Bronchial epithelial cell (primary cell): ENCODE results near the gene ZNF275. TPM values are rescaled to one million over a fixed set of nuclear protein-coding genes. Genes with fewer than 3 reads are reported as not detected.
"Not testable (repeated sequence)": the region's sequence is repeated elsewhere in the genome, so short reads cannot be mapped to it uniquely, and the experiment has no call there.

Experiments
- DNase-seq: peaks from one replicate; pipeline ENCODE4 v3.0.0-alpha.2; 2010; ENCODE audit warnings: low read depth
- FAIRE-seq: peaks from 2 replicates; lab custom pipeline; 2011; peaks lifted over from hg19 to GRCh38; lab: Jason Lieb, UNC
- H3K27me3 ChIP-seq: 2 replicates; pipeline ENCODE4 v1.5.1; 2011; ENCODE audit warnings: low read length; ENCODE audit not compliant: control insufficient read depth, insufficient read depth
- H3K36me3 ChIP-seq: 2 replicates; pipeline ENCODE4 v1.5.1; 2011; ENCODE audit warnings: low read length; ENCODE audit not compliant: control insufficient read depth, insufficient read depth
- H3K4me3 ChIP-seq: 2 replicates; pipeline ENCODE4 v1.5.1; 2011; ENCODE audit warnings: mild to moderate bottlenecking, low read depth, low read length, control low read depth
- total RNA-seq: library from RNA; depleted of rRNA; stranded (reverse); fragments of >200 nt; gene quantifications from 2 replicates; pipeline ENCODE4 v1.2.1, GENCODE V29; 2014
- TF ChIP-seq, protein P1 (sequence below): IDR thresholded peaks from 2 replicates; pipeline ENCODE4 v1.5.1; 2011; ENCODE audit warnings: mild to moderate bottlenecking, moderate library complexity, low read length, control low read depth, inconsistent platforms; ENCODE audit not compliant: insufficient read depth, severe bottlenecking

Gene ZNF275
- total RNA-seq, 1 donor from 2014 or later: 3.9 TPM

DNA sequence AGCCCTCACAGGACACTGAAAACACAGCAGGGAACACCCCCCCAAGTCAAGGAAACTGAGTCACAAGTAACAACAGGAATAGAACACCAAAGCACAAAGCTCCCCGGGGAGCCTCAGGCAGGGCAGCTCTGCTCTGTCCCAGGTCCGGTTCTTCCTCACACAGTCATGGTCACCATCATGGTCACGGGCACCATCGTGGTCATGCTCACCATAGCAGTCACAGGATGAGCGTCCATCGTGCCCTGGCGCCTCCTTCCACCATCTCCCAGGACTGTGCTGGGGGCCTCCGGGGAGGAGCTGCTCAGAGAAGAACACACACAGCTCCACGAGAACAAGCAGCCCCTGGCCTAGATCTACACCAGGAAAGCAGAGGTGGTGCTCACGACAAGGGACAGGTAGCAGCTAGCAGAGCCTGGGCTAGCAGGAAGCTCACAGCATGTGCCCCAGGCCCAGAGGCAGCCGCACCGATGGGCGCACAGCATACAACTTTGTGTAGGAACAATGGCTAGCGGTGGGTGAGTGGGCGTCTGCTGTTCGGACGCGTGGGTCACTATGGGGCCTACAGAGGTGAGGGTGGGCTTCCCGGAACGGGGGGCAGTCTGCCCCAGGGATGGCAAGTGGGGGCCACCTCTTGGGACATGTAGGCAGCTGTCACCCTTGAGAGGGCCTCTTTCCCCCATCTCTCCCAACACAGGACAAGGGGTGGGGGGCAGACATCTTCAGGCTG is 15.8 kb upstream of the ZNF275 start:
- DNase-seq (no peak), FAIRE-seq (no peak)
- Histone ChIP-seq H3K27me3 (peaks cover 4% of the 10 kb centered on the region), H3K4me3 (no peak overlapping the region), H3K36me3 (no peaks in the 10 kb centered on the region)
- TF ChIP-seq, protein P1, sequence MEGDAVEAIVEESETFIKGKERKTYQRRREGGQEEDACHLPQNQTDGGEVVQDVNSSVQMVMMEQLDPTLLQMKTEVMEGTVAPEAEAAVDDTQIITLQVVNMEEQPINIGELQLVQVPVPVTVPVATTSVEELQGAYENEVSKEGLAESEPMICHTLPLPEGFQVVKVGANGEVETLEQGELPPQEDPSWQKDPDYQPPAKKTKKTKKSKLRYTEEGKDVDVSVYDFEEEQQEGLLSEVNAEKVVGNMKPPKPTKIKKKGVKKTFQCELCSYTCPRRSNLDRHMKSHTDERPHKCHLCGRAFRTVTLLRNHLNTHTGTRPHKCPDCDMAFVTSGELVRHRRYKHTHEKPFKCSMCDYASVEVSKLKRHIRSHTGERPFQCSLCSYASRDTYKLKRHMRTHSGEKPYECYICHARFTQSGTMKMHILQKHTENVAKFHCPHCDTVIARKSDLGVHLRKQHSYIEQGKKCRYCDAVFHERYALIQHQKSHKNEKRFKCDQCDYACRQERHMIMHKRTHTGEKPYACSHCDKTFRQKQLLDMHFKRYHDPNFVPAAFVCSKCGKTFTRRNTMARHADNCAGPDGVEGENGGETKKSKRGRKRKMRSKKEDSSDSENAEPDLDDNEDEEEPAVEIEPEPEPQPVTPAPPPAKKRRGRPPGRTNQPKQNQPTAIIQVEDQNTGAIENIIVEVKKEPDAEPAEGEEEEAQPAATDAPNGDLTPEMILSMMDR: no peak

DNA sequence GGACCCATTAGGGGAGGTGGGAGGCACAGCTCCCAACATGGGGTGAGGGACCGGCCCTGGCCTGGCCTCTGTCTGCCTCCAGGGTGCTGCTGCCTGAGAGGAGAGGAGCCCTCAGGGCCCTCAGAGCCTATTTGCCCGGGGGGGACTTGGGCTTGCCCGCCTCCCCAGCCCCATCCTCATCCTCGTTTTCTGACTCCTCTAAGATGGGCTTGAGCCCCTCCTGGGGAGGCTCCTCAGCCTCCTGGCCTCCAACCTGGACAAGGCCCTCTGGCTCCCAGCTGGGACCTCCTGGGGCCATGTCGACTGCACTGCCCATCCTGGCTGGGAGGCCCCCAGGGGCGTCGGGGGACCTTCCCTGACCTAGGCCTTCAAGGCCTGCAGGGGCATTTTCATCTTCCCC is 15.1 kb upstream of the ZNF275 start:
- H3K4me3 ChIP-seq: no peak overlapping the region
- DNase-seq (no peak), FAIRE-seq (no peak)
- TF ChIP-seq, protein P1: no peak
- H3K36me3 ChIP-seq: no peaks in the 10 kb centered on the region
- peaks cover 4% of the 10 kb centered on the region for H3K27me3 ChIP-seq

- FAIRE-seq (no peak), DNase-seq (no peak)
- TF ChIP-seq, protein P1: no peak
- H3K27me3 ChIP-seq: peaks cover 4% of the 10 kb centered on the region
- no peak overlapping the region for H3K4me3 ChIP-seq
- no peaks in the 10 kb centered on the region for H3K36me3 ChIP-seq
These were observed 14.5 kb upstream of the ZNF275 start for GRCh38 chrX:153319295-153320046.

GRCh38 chrX:153320047-153320443 is 13.9 kb upstream of the ZNF275 start:
- not testable (repeated sequence) for FAIRE-seq

GRCh38 chrX:153320555-153321184 is 13.3 kb upstream of the ZNF275 start:
- H3K4me3 ChIP-seq: no peak overlapping the region
- no peaks in the 10 kb centered on the region for H3K36me3 ChIP-seq
- FAIRE-seq: no peak
- H3K27me3 ChIP-seq: peaks cover 4% of the 10 kb centered on the region
- DNase-seq: no peak
- TF ChIP-seq, protein P1: no peak

More at GRCh38 chrX:153320047-153320443, 13.9 kb upstream of the ZNF275 start:
- H3K4me3 ChIP-seq, H3K27me3 ChIP-seq, DNase-seq, H3K36me3 ChIP-seq: not testable (repeated sequence)
